Caco-2 (cell line): ENCODE measurements around the gene RXRA. TPM values are rescaled to one million over a fixed set of nuclear protein-coding genes. Genes with fewer than 3 reads are reported as not detected.

Experiments used
- BruUV-seq: library from RNA; stranded (reverse); fragments of 400-500 nt; replicated peaks from 2 replicates; lab custom pipeline; 2021; lab: Mats Ljungman, UMichigan
- CTCF ChIA-PET: fragments of 300-600 bp; sonication (Branson Sonifier 250); formaldehyde crosslinking; loops from one replicate; lab custom pipeline; 2022; ENCODE audit warnings: antibody characterized with exemption; lab: Charles Lee
- POLR2A ChIA-PET: fragments of 300-600 bp; sonication (Branson Sonifier 250); formaldehyde crosslinking; loops from one replicate; lab custom pipeline; 2022; ENCODE audit warnings: antibody characterized with exemption; lab: Charles Lee
- DNase-seq, 2 experiments: peaks; one replicate each; pipeline versions ENCODE4 v3.0.0 to v3.0.0-alpha.2; 2020 to 2022
- H3K27me3 ChIP-seq: replicated peaks from 2 replicates; pipeline ENCODE4 v1.6.0; 2011; ENCODE audit warnings: low read length; ENCODE audit not compliant: control insufficient read depth, insufficient read depth
- H3K36me3 ChIP-seq: 2 replicates; pipeline ENCODE4 v1.5.1; 2011; ENCODE audit warnings: low read length; ENCODE audit not compliant: control insufficient read depth, insufficient read depth
- H3K4me1 ChIP-seq: fragments of 250-450 bp; sonication (Bioruptor Pico); 2 replicates; pipeline ENCODE4 v1.5.1; 2020; ENCODE audit warnings: mild to moderate bottlenecking
- H3K4me3 ChIP-seq: 2 replicates; pipeline ENCODE4 v1.5.1; 2011; ENCODE audit warnings: low read depth, mild to moderate bottlenecking, control low read depth, low read length
- H3K9me3 ChIP-seq: fragments of 250-450 bp; sonication (Bioruptor Pico); 2 replicates; pipeline ENCODE4 v1.5.1; 2020; ENCODE audit warnings: mild to moderate bottlenecking, moderate library complexity
- H3K27ac Mint-ChIP-seq: one replicate; pipeline ENCODE4 v1.8.0; 2022; ENCODE audit warnings: mixed read lengths; ENCODE audit not compliant: unreplicated experiment
- H3K27me3 Mint-ChIP-seq: one replicate; pipeline ENCODE4 v1.8.0; 2022; ENCODE audit warnings: mixed read lengths; ENCODE audit not compliant: insufficient read depth, unreplicated experiment
- H3K36me3 Mint-ChIP-seq: one replicate; pipeline ENCODE4 v1.8.0; 2022; ENCODE audit warnings: mild to moderate bottlenecking, mixed read lengths; ENCODE audit not compliant: insufficient read depth, unreplicated experiment
- H3K4me1 Mint-ChIP-seq: one replicate; pipeline ENCODE4 v1.8.0; 2022; ENCODE audit warnings: low read depth, mixed read lengths; ENCODE audit not compliant: unreplicated experiment
- H3K4me3 Mint-ChIP-seq: one replicate; pipeline ENCODE4 v1.8.0; 2022; ENCODE audit warnings: mild to moderate bottlenecking, moderate library complexity, mixed read lengths; ENCODE audit not compliant: unreplicated experiment
- H3K9me3 Mint-ChIP-seq: one replicate; pipeline ENCODE4 v1.8.0; 2022; ENCODE audit warnings: mixed read lengths; ENCODE audit not compliant: unreplicated experiment
- CTCF ChIP-seq, 2 experiments: fragments of 200-600 bp in 1 of 2; IDR thresholded peaks; 1 replicate in 1 of 2; 2 replicates in 1 of 2; pipeline versions ENCODE4 v1.5.1 to v1.8.0; 2011 to 2022; ENCODE audit warnings: antibody characterized with exemption in 1 of 2, control low read depth in 1 of 2, inconsistent platforms in 1 of 2, low read depth in 1 of 2, low read length in 1 of 2, mild to moderate bottlenecking in 1 of 2, moderate library complexity in 1 of 2; ENCODE audit not compliant: insufficient read depth in 1 of 2, severe bottlenecking in 1 of 2, unreplicated experiment in 1 of 2
- intact Hi-C: fragments of 100-400 bp; cut with micrococcal nuclease; formaldehyde crosslinking; loops from one replicate; pipeline ENCODE4 v1.10.0; 2022; ENCODE audit not compliant: unreplicated experiment
- total RNA-seq: library from RNA; stranded (reverse); gene quantifications from 2 replicates; pipeline ENCODE4 v1.2.3, GENCODE V29; 2022

Gene RXRA
- total RNA-seq, 1 experiment from 2014 or later: 69.1 TPM

- ChIA-PET CTCF (no interaction called here), POLR2A (no interaction called here)
- no peak overlapping the region for H3K27ac Mint-ChIP-seq
- DNase-seq: no peak
- H3K4me3 ChIP-seq: no peak overlapping the region
- H3K27me3 ChIP-seq: no peaks in the 10 kb centered on the region
- intact Hi-C loops: no loop called here
- no peaks in the 10 kb centered on the region for H3K36me3 ChIP-seq
- peaks cover 5% of the 10 kb centered on the region for H3K36me3 Mint-ChIP-seq
- H3K9me3 ChIP-seq: peaks cover 10% of the 10 kb centered on the region; the same call in 1 of the 2 replicates
- BruUV-seq: no TSS peak
- no peaks in the 10 kb centered on the region for H3K27me3 Mint-ChIP-seq
- peaks cover 18% of the 10 kb centered on the region for H3K9me3 Mint-ChIP-seq
- no peak overlapping the region for H3K4me3 Mint-ChIP-seq
- H3K4me1 ChIP-seq: no peaks in the 10 kb centered on the region
- no peaks in the 10 kb centered on the region for H3K4me1 Mint-ChIP-seq
- TF ChIP-seq CTCF (IDR thresholded peaks at IDR 0.05; ENCODE audit: insufficient read depth in 1 of 2, low read depth in 1 of 2, low read length in 1 of 2, severe bottlenecking in 1 of 2, unreplicated experiment in 1 of 2): no peak
Observed at GRCh38 chr9:134314039-134314949, 12.0 kb upstream of the RXRA start.

- no peak for TF ChIP-seq CTCF (IDR thresholded peaks at IDR 0.05; ENCODE audit: insufficient read depth in 1 of 2, low read depth in 1 of 2, low read length in 1 of 2, severe bottlenecking in 1 of 2, unreplicated experiment in 1 of 2)
- Mint-ChIP-seq H3K27ac (no peak overlapping the region), H3K4me1 (peaks cover under 1% of the 10 kb centered on the region), H3K36me3 (peaks cover 5% of the 10 kb centered on the region), H3K9me3 (peaks cover 18% of the 10 kb centered on the region), H3K4me3 (no peak overlapping the region), H3K27me3 (no peaks in the 10 kb centered on the region)
- H3K4me1 ChIP-seq: peaks cover under 1% of the 10 kb centered on the region; the same call in 1 of the 2 replicates
- peaks cover 10% of the 10 kb centered on the region; the same call in 1 of the 2 replicates for H3K9me3 ChIP-seq
- no peaks in the 10 kb centered on the region for H3K27me3 ChIP-seq
- ChIA-PET POLR2A (no interaction called here), CTCF (interaction anchor here (0.7 kb wide), 1 partner anchor 22 kb away, joined by 4 read pairs; no protein-coding TSS in a partner anchor)
- H3K4me3 ChIP-seq: no peak overlapping the region
- no peak for DNase-seq
- H3K36me3 ChIP-seq: no peaks in the 10 kb centered on the region
- no TSS peak for BruUV-seq
- intact Hi-C loops: no loop called here
Observed at GRCh38 chr9:134314950-134315715, 11.1 kb upstream of the RXRA start.
